Renal cortex interstitium (tissue), 11 donors: ENCODE results near the gene FAM181A. TPM values are rescaled to one million over a fixed set of nuclear protein-coding genes. Genes with fewer than 3 reads are reported as not detected.

Source experiments
- DNase-seq, 11 donors: peaks; one replicate each; pipeline ENCODE4 v3.0.0-alpha.2; 2013; ENCODE audit warnings: low read depth in 9 of 11, low spot score in 4 of 11; ENCODE audit errors: extremely low read depth in 1 of 11
- polyA plus RNA-seq, 3 donors: library from polyadenylated mRNA; unstranded; fragments of 120-200 nt; gene quantifications; one replicate each; pipeline ENCODE4 v1.2.1, GENCODE V29; 2013; ENCODE audit not compliant: insufficient read length in 3 of 3

Gene FAM181A
- polyA plus RNA-seq, 3 donors, result not detected

GRCh38 chr14:93943930-93944329, 16.8 kb downstream of the FAM181A start:
- DNase-seq, result no peak

GRCh38 chr14:93944348-93945069, 17.4 kb downstream of the FAM181A start:
- no peak for DNase-seq

GRCh38 chr14:93945070-93945399, 17.9 kb downstream of the FAM181A start:
- no peak for DNase-seq

- no peak for DNase-seq
These were observed 19.0 kb downstream of the FAM181A start for GRCh38 chr14:93946104-93946503.

- no peak for DNase-seq
These were observed 19.5 kb downstream of the FAM181A start for GRCh38 chr14:93946541-93947090.

- DNase-seq, result no peak
These were observed 20.1 kb downstream of the FAM181A start for GRCh38 chr14:93947282-93947681.

GRCh38 chr14:93949511-93950075, 22.4 kb downstream of the FAM181A start:
- no peak for DNase-seq

GRCh38 chr14:93950948-93951634, 23.9 kb downstream of the FAM181A start:
- DNase-seq, result no peak

GRCh38 chr14:93951635-93952540, 24.7 kb downstream of the FAM181A start:
- no peak for DNase-seq

- no peak for DNase-seq
These were observed 25.7 kb downstream of the FAM181A start for GRCh38 chr14:93952829-93953228.

GRCh38 chr14:93953263-93953662, 26.1 kb downstream of the FAM181A start:
- DNase-seq, result no peak

- DNase-seq, result no peak
These were observed 26.8 kb downstream of the FAM181A start for GRCh38 chr14:93953739-93954515.

- DNase-seq, result no peak
These were observed 27.3 kb downstream of the FAM181A start for GRCh38 chr14:93954516-93954830.

GRCh38 chr14:93954900-93955849, 28.0 kb downstream of the FAM181A start:
- DNase-seq, result no peak

GRCh38 chr14:93955850-93956481, 28.8 kb downstream of the FAM181A start:
- no peak for DNase-seq

GRCh38 chr14:93956514-93957332, 29.6 kb downstream of the FAM181A start:
- no peak for DNase-seq
